ENCODE results near the gene CYP21A2.
"Not testable (repeated sequence)": the region's sequence is repeated elsewhere in the genome, so short reads cannot be mapped to it uniquely, and the experiment has no call there.

DNA sequence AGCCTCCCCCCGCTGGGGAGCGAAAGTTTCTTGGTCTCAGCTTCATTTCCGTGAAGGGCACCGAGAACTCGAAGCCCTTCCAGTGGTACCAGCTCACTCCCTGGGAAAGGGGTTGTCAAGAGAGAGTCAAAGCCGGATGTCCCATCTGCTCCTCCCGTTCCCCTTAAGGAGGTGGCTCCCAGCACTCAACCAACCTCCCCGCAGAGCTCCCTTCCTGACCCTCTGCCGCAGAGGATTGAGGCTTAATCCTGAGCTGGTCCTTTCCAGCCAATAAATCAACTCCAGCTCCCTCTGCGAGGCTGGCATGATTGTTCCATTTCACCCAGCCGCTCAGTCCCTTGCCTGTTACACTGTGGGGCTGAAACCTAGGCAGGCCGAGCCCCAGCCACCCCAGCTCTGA is 29.6 kb upstream of the CYP21A2 start:
- not testable (repeated sequence) for TF ChIP-seq CTCF, POLR2A (IDR thresholded peaks at IDR 0.05)
